HG03442 (cell line): ENCODE data around the gene JAZF1.
A peak's percentile ranks its signal among the peaks of the same experiment; 100 is the strongest.

ENCODE experiments used
- ATAC-seq: cut with Tn5 transposase; IDR thresholded peaks from one replicate; pipeline ENCODE4 v1.9.1; 2021; ENCODE audit warnings: mild to moderate bottlenecking, moderate library complexity; ENCODE audit not compliant: unreplicated experiment

Gene JAZF1

DNA sequence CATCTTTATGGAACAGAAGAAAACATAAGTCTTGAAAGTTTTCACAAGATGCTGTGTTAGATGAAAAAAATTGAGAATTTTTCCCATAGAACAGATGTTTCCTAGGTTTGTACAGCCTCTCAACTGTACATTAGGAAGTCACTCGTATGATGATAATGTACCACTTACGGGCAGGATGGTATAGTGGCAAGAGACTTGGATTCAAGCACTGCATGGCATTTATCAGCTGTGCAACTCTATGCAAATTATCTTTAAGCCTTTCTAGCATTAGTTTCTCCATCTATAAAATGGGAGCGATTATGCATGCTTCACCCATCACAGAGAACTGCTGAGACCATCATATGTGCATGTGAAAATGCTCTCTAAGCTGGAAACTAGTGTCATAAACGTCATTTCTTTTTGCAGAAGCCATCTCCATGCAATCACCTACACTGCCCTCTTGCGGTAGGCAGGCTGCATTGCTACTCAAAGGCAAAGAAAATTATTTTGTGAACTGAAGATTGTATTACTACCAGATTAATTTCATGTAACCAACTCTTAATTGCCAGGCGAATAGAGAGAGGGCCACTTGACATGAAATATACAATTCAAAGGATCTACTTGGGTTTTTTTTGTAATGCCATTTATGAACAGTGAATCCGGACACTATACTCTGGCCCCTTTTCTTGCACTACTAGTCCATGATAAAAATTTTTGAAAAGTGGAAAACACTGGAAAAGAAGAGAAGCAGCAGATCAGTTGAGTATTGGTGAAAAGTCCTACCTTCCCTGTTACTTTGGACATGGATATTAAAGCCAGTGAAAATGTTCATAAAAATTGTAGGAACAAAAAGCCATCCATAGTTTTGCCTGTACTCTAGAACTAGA is 102.3 kb downstream of the JAZF1 start:
- ATAC-seq: no peak

DNA sequence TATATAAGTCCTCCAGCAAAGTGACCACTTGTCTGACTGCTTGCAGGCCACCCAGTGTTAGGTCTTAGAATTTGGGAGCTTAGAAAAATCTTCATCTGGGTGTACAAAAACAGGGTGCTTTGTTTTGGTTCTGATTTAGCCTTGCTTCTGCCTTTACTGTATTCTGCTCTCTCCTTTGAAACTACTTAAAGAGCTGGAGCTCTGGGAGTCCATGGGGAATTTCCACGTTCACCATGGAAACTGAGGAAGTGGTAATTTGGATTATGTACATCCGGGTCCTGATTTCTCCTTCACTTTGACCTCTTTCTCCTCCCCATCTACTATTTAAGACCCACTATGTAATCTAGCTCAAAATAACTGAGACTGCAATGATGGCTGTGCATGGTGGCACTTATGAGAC is 103.0 kb downstream of the JAZF1 start:
- ATAC-seq: no peak

- no peak for ATAC-seq
Observed at GRCh38 chr7:28076423-28077200, 104.0 kb downstream of the JAZF1 start.

GRCh38 chr7:28075674-28076358 is 104.8 kb downstream of the JAZF1 start:
- ATAC-seq: no peak

DNA sequence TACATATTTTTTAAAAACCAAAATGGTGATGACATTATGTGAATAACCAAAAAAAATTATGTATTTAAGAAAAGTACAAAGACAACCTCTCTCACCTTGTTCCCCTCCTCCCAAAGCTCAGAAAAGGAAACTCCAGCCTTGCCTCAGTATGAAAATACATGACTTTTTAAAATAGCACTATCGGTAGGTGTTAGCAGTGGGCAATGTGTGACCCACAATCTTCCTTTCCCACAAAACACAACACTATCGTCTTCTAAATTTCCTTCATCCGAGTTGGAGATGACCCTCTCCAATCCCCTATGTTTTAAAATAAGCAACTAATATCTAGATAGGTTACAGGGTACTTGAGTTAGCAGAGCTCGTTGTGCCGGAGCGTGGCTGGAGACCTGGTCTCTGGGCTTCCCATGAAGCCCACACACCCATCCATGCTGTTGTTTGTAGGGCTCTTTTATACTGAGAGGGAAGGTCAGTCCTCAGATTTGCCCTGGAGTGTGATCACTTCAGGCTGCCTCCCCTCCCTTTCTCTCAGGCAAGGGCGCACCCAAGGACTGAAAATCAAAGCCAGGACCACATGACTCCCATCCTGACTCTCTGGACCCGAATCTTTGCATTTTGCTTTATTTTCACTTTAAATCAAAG is 107.6 kb downstream of the JAZF1 start:
- ATAC-seq: no peak

GRCh38 chr7:28071570-28071969 is 109.0 kb downstream of the JAZF1 start:
- ATAC-seq: no peak

GRCh38 chr7:28070297-28071055 is 110.1 kb downstream of the JAZF1 start:
- no peak for ATAC-seq

GRCh38 chr7:28069807-28070206 is 110.8 kb downstream of the JAZF1 start:
- ATAC-seq: no peak

DNA sequence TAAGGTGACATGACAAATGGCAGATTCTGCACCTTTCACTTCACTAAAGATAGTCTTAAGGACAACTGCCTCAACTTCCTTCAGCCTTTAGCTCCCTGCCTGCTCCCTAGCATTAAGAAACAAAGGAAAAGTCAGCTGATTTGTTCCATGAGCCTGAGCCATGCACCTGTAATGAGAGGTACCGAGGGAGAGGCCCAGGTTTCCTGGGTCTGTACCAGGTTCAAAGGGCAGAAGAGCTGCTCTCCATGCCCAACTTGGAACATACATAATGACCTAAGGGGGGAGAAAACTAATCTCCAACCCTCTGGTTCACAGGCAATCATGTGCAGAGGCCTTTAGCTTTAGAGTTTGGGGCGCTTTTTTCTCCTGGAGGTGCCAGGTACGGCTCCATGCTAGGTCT is 111.2 kb downstream of the JAZF1 start:
- no peak for ATAC-seq

DNA sequence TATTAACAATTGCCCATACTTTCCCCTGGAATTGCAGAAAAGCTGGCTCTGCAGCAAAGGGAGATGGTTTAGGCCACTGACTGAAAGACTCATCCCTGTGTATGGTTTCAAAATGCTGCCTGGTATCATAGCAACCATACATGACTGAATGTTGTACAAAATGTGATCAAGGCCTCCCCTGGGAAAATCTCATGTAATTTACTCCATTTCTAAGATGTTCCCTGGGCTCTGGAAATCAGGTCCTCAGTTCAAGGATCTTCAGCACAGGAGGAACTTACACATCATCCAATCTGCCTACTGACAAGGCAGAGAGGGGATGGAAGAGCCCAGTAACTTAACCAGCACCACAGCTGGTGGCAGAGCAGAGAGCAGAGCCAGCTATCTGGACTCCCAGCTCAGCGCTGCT is 111.8 kb downstream of the JAZF1 start:
- ATAC-seq: no peak

DNA sequence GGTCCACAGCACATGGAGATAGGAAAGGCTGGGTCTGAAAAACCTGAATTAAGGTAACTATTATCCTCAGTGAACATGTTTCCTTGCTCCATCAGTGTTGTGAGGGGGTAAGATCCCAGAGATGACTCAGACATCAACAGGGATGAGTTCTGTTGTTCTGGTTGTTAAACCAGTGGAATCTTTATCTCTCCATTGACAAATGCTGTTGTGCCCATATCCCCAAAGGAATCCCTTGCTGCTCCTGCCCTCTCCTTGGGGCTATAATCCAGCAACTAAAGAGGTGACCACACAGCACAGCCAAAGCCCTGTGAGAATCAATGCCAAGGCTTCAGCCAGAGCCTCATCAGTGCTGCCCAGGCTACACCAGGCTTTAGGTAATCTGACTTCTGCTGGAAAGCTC is 113.4 kb downstream of the JAZF1 start:
- ATAC-seq: no peak

- no peak for ATAC-seq
Observed at GRCh38 chr7:28065721-28066285, 114.8 kb downstream of the JAZF1 start.

- ATAC-seq: no peak
Observed at GRCh38 chr7:28065308-28065707, 115.3 kb downstream of the JAZF1 start.

DNA sequence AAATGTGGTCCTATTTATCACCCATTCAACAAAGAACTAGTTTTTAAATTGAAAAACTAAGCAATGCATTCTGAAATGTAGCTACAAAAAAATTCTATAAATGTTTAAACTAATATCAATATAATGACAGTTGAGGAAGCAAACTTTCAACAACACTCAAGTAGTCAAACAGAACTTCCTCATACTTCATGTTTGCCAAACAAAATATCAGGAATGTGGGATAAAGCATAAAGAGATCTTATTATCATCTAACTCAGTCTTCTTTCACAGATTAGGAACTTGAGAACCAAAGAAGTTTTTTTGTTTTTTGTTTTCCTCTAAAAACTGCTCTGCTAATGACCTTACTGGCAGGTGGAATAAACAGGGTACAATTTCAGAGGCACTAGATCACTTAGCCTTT is 116.2 kb downstream of the JAZF1 start:
- ATAC-seq: no peak

DNA sequence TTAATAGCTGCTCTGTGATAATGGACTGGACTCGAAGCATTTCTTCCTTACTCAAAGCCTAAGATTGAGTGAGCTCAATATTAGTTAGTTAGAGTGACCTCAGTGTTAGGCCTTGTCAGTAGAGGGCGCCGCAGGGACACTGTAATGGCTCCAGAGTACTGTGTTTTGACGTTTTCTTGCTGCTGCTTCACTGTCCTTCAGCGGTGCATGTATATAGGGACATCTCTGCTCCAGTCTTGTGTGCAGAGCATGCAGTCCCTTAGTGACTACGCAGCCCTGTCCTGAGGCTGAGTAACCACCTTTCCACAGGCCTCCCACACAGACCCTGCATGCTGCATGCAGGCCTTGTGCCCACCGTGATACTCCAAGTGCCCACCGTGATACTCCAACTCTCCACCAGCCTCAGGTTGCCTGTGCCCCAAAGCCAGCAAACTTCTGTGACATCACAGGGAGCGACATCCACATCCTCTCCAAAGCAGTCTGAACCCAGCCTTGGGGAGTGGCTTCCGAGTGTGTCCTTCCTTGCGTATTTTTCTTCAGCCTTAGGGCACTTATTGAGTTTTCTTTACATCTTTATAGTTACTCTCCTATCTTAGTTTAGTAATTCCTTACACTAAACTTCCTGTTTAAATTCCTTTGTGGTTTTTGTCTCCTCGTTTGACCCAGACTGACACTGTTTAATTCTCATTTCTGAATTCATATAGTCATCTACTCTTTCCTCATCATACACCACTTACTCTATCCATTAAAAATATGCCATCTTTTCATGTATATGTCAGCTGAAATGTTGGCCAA is 118.2 kb downstream of the JAZF1 start:
- ATAC-seq: peak; percentile 68

- ATAC-seq: no peak
Observed at GRCh38 chr7:28061824-28062196, 118.8 kb downstream of the JAZF1 start.

GRCh38 chr7:28060371-28060950 is 120.1 kb downstream of the JAZF1 start:
- ATAC-seq: no peak

- no peak for ATAC-seq
Observed at GRCh38 chr7:28055161-28055544, 125.4 kb downstream of the JAZF1 start.
